Measurements from ENCODE around the gene ALDH1L2. TPM values are rescaled to one million over a fixed set of nuclear protein-coding genes. Genes with fewer than 3 reads are reported as not detected.

Gene ALDH1L2
- polyA plus RNA-seq, 2 of the 4 experiments (the other 2 are of a cell fraction): 2.4 to 28.1 TPM

Other genes starting within 250 kb of the ALDH1L2 start
- gene SLC41A2, start 126.2 kb downstream of the ALDH1L2 start, polyA plus RNA-seq (2011; rRNA removed): 14.6 and 17.5 TPM in 2 replicates
- 13.8 to 16.5 TPM (median 14.8 TPM) in 3 replicates for gene SLC41A2, start 126.2 kb downstream of the ALDH1L2 start, polyA plus RNA-seq (2017; fragmentation: RNase III; extraction: RNeasy Plus Mini Kit Qiagen cat#74134 plus additional on column Dnase treatment)
- 16.6 and 29.5 TPM in 2 replicates for gene NOPCHAP1, start 98.1 kb downstream of the ALDH1L2 start, polyA plus RNA-seq (2011; rRNA removed)
- gene NOPCHAP1, start 98.1 kb downstream of the ALDH1L2 start, polyA plus RNA-seq (2017; fragmentation: RNase III; extraction: RNeasy Plus Mini Kit Qiagen cat#74134 plus additional on column Dnase treatment): 21.7 to 24.5 TPM (median 24.5 TPM) in 3 replicates
- gene WASHC4, start 23.3 kb upstream of the ALDH1L2 start, polyA plus RNA-seq (2011; rRNA removed): 51.5 and 67.6 TPM in 2 replicates
- 25.1 to 26.5 TPM (median 26.3 TPM) in 3 replicates for gene WASHC4, start 23.3 kb upstream of the ALDH1L2 start, polyA plus RNA-seq (2017; fragmentation: RNase III; extraction: RNeasy Plus Mini Kit Qiagen cat#74134 plus additional on column Dnase treatment)
- gene APPL2, start 151.7 kb upstream of the ALDH1L2 start, polyA plus RNA-seq (2011; rRNA removed): 48.1 and 62.6 TPM in 2 replicates
- 21.7 to 25.8 TPM (median 24.1 TPM) in 3 replicates for gene APPL2, start 151.7 kb upstream of the ALDH1L2 start, polyA plus RNA-seq (2017; fragmentation: RNase III; extraction: RNeasy Plus Mini Kit Qiagen cat#74134 plus additional on column Dnase treatment)
- 238 and 298 TPM in 2 replicates for gene C12orf75, start 246.2 kb upstream of the ALDH1L2 start, polyA plus RNA-seq (2011; rRNA removed)
- gene C12orf75, start 246.2 kb upstream of the ALDH1L2 start, polyA plus RNA-seq (2017; fragmentation: RNase III; extraction: RNeasy Plus Mini Kit Qiagen cat#74134 plus additional on column Dnase treatment): 202 to 224 TPM (median 210 TPM) in 3 replicates